Activated CD4-positive, alpha-beta T cell treated with anti-CD3 and anti-CD28 coated beads, Interleukin-2, amount 10 ng/mL, durations not matched to agents 7 days and 5 days (primary cell): ENCODE data around the gene PPP1R2. TPM values are rescaled to one million over a fixed set of nuclear protein-coding genes. Genes with fewer than 3 reads are reported as not detected.
"Not testable (repeated sequence)": the region's sequence is repeated elsewhere in the genome, so short reads cannot be mapped to it uniquely, and the experiment has no call there.

Experiments
- CTCF ChIA-PET: fragments of 350-600 bp; sonication (Branson Sonifier 250); formaldehyde crosslinking; loops from one replicate; lab custom pipeline; 2021; ENCODE audit warnings: antibody characterized with exemption; lab: Charles Lee
- POLR2A ChIA-PET: fragments of 350-600 bp; sonication (Branson Sonifier 250); formaldehyde crosslinking; loops from one replicate; lab custom pipeline; 2021; ENCODE audit warnings: antibody characterized with exemption; lab: Charles Lee
- DNase-seq: peaks from one replicate; pipeline ENCODE4 v3.0.0-alpha.2; 2020
- H3K27ac Mint-ChIP-seq: one replicate; pipeline ENCODE4 v1.8.0; 2021; ENCODE audit warnings: mild to moderate bottlenecking, moderate library complexity, mixed read lengths
- H3K27me3 Mint-ChIP-seq: one replicate; pipeline ENCODE4 v1.8.0; 2021; ENCODE audit warnings: mixed read lengths
- H3K36me3 Mint-ChIP-seq: one replicate; pipeline ENCODE4 v1.8.0; 2021; ENCODE audit warnings: low read depth, mixed read lengths
- H3K4me1 Mint-ChIP-seq: one replicate; pipeline ENCODE4 v1.8.0; 2021; ENCODE audit warnings: mixed read lengths
- H3K4me3 Mint-ChIP-seq: one replicate; pipeline ENCODE4 v1.8.0; 2021; ENCODE audit warnings: mild to moderate bottlenecking, moderate library complexity, mixed read lengths
- H3K9me3 Mint-ChIP-seq: one replicate; pipeline ENCODE4 v1.8.0; 2021; ENCODE audit warnings: mixed read lengths
- total RNA-seq, 2 experiments: library from RNA; stranded (reverse); gene quantifications; one replicate each; pipeline ENCODE4 v1.2.3, GENCODE V29; 2021

The PPP1R2 gene
- 10 to 100 TPM; 85.9 to 94.3 TPM for total RNA-seq

- peak within 1 kb of the TSS; percentile 86 for H3K4me3 Mint-ChIP-seq
- POLR2A ChIA-PET = interaction anchor here (1.4 kb wide), 1 partner anchor 38 kb away, joined by 3 read pairs; no protein-coding TSS in a partner anchor
Measured at GRCh38 chr3:195542698-195543499, at the start of gene PPP1R2. Gene PPP1R2, minus strand, starts transcription at chr3:195543325. Its CDS starts 300 bp downstream, at chr3:195543025.

GRCh38 chr3:195591852-195592251 is 48.7 kb upstream of the PPP1R2 start:
- CTCF ChIA-PET = interaction anchor here (0.6 kb wide), 1 partner anchor 50 kb away, joined by 3 read pairs; no protein-coding TSS in a partner anchor
- no peak overlapping the region for H3K4me3 Mint-ChIP-seq
- H3K36me3 Mint-ChIP-seq = no peaks in the 10 kb centered on the region
- H3K27ac Mint-ChIP-seq = no peak overlapping the region
- H3K9me3 Mint-ChIP-seq = no peaks in the 10 kb centered on the region
- no peaks in the 10 kb centered on the region for H3K27me3 Mint-ChIP-seq
- DNase-seq = no peak
- POLR2A ChIA-PET = no interaction called here
- H3K4me1 Mint-ChIP-seq = no peaks in the 10 kb centered on the region

More at GRCh38 chr3:195542698-195543499, at the start of gene PPP1R2:
- Mint-ChIP-seq H3K27me3 (no peaks in the 10 kb centered on the region), H3K36me3 (peaks cover 23% of the 10 kb centered on the region), H3K9me3 (no peaks in the 10 kb centered on the region), H3K4me1 (peaks cover 71% of the 10 kb centered on the region), H3K27ac (peak within 1 kb of the TSS; percentile 94)
- DNase-seq = peak; percentile 91
- CTCF ChIA-PET = interaction anchor here (0.7 to 2.6 kb wide), 10 partner anchors 8 to 870 kb away, joined by 3 to 17 read pairs (median 4); partner anchors contain the start of gene XXYLT1

- H3K36me3 Mint-ChIP-seq = no peaks in the 10 kb centered on the region
- DNase-seq = no peak
- ChIA-PET POLR2A (no interaction called here), CTCF (no interaction called here)
- H3K27ac Mint-ChIP-seq = no peak overlapping the region
- no peaks in the 10 kb centered on the region for H3K9me3 Mint-ChIP-seq
- peaks cover 1% of the 10 kb centered on the region for H3K4me1 Mint-ChIP-seq
- no peaks in the 10 kb centered on the region for H3K27me3 Mint-ChIP-seq
- H3K4me3 Mint-ChIP-seq = no peak overlapping the region
Measured at GRCh38 chr3:195591220-195591619, 48.1 kb upstream of the PPP1R2 start.

GRCh38 chr3:195590381-195590780 is 47.3 kb upstream of the PPP1R2 start:
- H3K27ac Mint-ChIP-seq, H3K9me3 Mint-ChIP-seq, H3K4me1 Mint-ChIP-seq, H3K4me3 Mint-ChIP-seq, H3K27me3 Mint-ChIP-seq, H3K36me3 Mint-ChIP-seq, POLR2A ChIA-PET, CTCF ChIA-PET, DNase-seq: not testable (repeated sequence)

GRCh38 chr3:195589796-195590195 is 46.7 kb upstream of the PPP1R2 start:
- H3K9me3 Mint-ChIP-seq, DNase-seq, H3K4me3 Mint-ChIP-seq, H3K27me3 Mint-ChIP-seq, H3K4me1 Mint-ChIP-seq, H3K27ac Mint-ChIP-seq, POLR2A ChIA-PET, H3K36me3 Mint-ChIP-seq, CTCF ChIA-PET: not testable (repeated sequence)

GRCh38 chr3:195587824-195588223 is 44.7 kb upstream of the PPP1R2 start:
- no peaks in the 10 kb centered on the region for H3K9me3 Mint-ChIP-seq
- ChIA-PET CTCF (no interaction called here), POLR2A (no interaction called here)

GRCh38 chr3:195587406-195587805 is 44.3 kb upstream of the PPP1R2 start:
- ChIA-PET CTCF (no interaction called here), POLR2A (no interaction called here)
- no peaks in the 10 kb centered on the region for H3K36me3 Mint-ChIP-seq
- peaks cover 13% of the 10 kb centered on the region for H3K4me1 Mint-ChIP-seq
- H3K9me3 Mint-ChIP-seq = no peaks in the 10 kb centered on the region
- no peak overlapping the region for H3K27ac Mint-ChIP-seq
- no peak overlapping the region for H3K4me3 Mint-ChIP-seq
- no peak for DNase-seq
- H3K27me3 Mint-ChIP-seq = peaks cover 13% of the 10 kb centered on the region

More at GRCh38 chr3:195587824-195588223, 44.7 kb upstream of the PPP1R2 start:
- peaks cover 13% of the 10 kb centered on the region for H3K27me3 Mint-ChIP-seq
- no peak for DNase-seq
- no peaks in the 10 kb centered on the region for H3K36me3 Mint-ChIP-seq
- H3K4me1 Mint-ChIP-seq = peaks cover 13% of the 10 kb centered on the region
- no peak overlapping the region for H3K4me3 Mint-ChIP-seq
- H3K27ac Mint-ChIP-seq = no peak overlapping the region

- ChIA-PET CTCF (interaction anchor here (1.2 kb wide), 1 partner anchor 266 kb away, joined by 3 read pairs; no protein-coding TSS in a partner anchor), POLR2A (no interaction called here)
- no peak for DNase-seq
- peaks cover 13% of the 10 kb centered on the region for H3K27me3 Mint-ChIP-seq
- no peak overlapping the region for H3K4me3 Mint-ChIP-seq
- no peaks in the 10 kb centered on the region for H3K36me3 Mint-ChIP-seq
- peaks cover 13% of the 10 kb centered on the region for H3K4me1 Mint-ChIP-seq
- H3K9me3 Mint-ChIP-seq = no peaks in the 10 kb centered on the region
- no peak overlapping the region for H3K27ac Mint-ChIP-seq
Measured at GRCh38 chr3:195584543-195584870, 41.4 kb upstream of the PPP1R2 start.

GRCh38 chr3:195583831-195584542 is 40.9 kb upstream of the PPP1R2 start, which contains the start of gene APOD:
Gene APOD, minus strand, starts transcription at chr3:195583940. Its CDS starts 4,479 bp downstream, at chr3:195579461.
- ChIA-PET POLR2A (no interaction called here), CTCF (interaction anchor here (0.7 to 1.2 kb wide), 4 partner anchors 10 to 29 kb away, joined by 3 to 4 read pairs (median 4); no protein-coding TSS in a partner anchor)
- Mint-ChIP-seq H3K27ac (no peak within 1 kb of the TSS), H3K4me1 (peaks cover 13% of the 10 kb centered on the region), H3K9me3 (no peaks in the 10 kb centered on the region), H3K27me3 (peaks cover 13% of the 10 kb centered on the region), H3K36me3 (no peaks in the 10 kb centered on the region), H3K4me3 (no peak within 1 kb of the TSS)
- no peak for DNase-seq

- Mint-ChIP-seq H3K9me3 (no peaks in the 10 kb centered on the region), H3K36me3 (no peaks in the 10 kb centered on the region), H3K4me3 (no peak overlapping the region), H3K27me3 (peaks cover 13% of the 10 kb centered on the region), H3K27ac (no peak overlapping the region), H3K4me1 (peaks cover 13% of the 10 kb centered on the region)
- POLR2A ChIA-PET = no interaction called here
- CTCF ChIA-PET = interaction anchor here (0.7 to 1.2 kb wide), 4 partner anchors 9 to 459 kb away, joined by 3 to 5 read pairs (median 4); no protein-coding TSS in a partner anchor
- no peak for DNase-seq
Measured at GRCh38 chr3:195582947-195583346, 39.8 kb upstream of the PPP1R2 start.

- Mint-ChIP-seq H3K27ac (no peak overlapping the region), H3K9me3 (no peaks in the 10 kb centered on the region), H3K4me3 (no peak overlapping the region), H3K4me1 (peaks cover 10% of the 10 kb centered on the region), H3K27me3 (peaks cover 13% of the 10 kb centered on the region), H3K36me3 (no peaks in the 10 kb centered on the region)
- POLR2A ChIA-PET = interaction anchor here (1.4 kb wide), 1 partner anchor 38 kb away, joined by 3 read pairs; the partner anchor contains the start of gene PPP1R2
- CTCF ChIA-PET = interaction anchor here (0.7 to 1.8 kb wide), 2 partner anchors 14 to 252 kb away, joined by 4 to 5 read pairs; no protein-coding TSS in a partner anchor
- DNase-seq = no peak
Measured at GRCh38 chr3:195580744-195581443, 37.8 kb upstream of the PPP1R2 start.

GRCh38 chr3:195579281-195579680 is 36.2 kb upstream of the PPP1R2 start:
- H3K4me1 Mint-ChIP-seq = peaks cover 6% of the 10 kb centered on the region
- CTCF ChIA-PET = no interaction called here

More at GRCh38 chr3:195579281-195579680, 36.2 kb upstream of the PPP1R2 start:
- no peaks in the 10 kb centered on the region for H3K36me3 Mint-ChIP-seq
- POLR2A ChIA-PET = no interaction called here
- no peak overlapping the region for H3K4me3 Mint-ChIP-seq
- no peak for DNase-seq
- H3K9me3 Mint-ChIP-seq = no peaks in the 10 kb centered on the region
- H3K27me3 Mint-ChIP-seq = peaks cover 2% of the 10 kb centered on the region
- no peak overlapping the region for H3K27ac Mint-ChIP-seq
